H1 (cell line): Measurements from ENCODE around the gene SLC24A3. TPM values are rescaled to one million over a fixed set of nuclear protein-coding genes. Genes with fewer than 3 reads are reported as not detected.

Source experiments
- CHD7 ChIP-seq: fragments of 300-600 bp; sonication (generic); IDR thresholded peaks from 2 replicates; pipeline ENCODE4 v1.7.1; 2012; ENCODE audit warnings: low read length, moderate library complexity, mild to moderate bottlenecking, inconsistent platforms; ENCODE audit not compliant: insufficient replicate concordance
- CTCF ChIP-seq, 3 experiments: IDR thresholded peaks; 1 replicate in 2 of 3; 2 replicates in 1 of 3; pipeline versions ENCODE4 v1.5.1 to v1.6.1; 2011; ENCODE audit warnings: low read length in 3 of 3, mild to moderate bottlenecking in 3 of 3, inconsistent platforms in 2 of 3, low read depth in 1 of 3, moderate library complexity in 1 of 3; ENCODE audit not compliant: insufficient read depth in 1 of 3; ENCODE audit errors: control extremely low read depth in 1 of 3
- SRF ChIP-seq: IDR thresholded peaks from 2 replicates; pipeline ENCODE4 v1.6.1; 2011; ENCODE audit warnings: mild to moderate bottlenecking, low read depth, low read length, moderate library complexity
- polyA plus RNA-seq, 7 experiments: library from polyadenylated mRNA; depleted of rRNA in 3 of 7; stranded (reverse) in 5 of 7; unstranded in 2 of 7; fragments of >200 nt in 5 of 7; fragments of 200-250 nt in 2 of 7; gene quantifications; 1 replicate in 5 of 7; 2 replicates in 1 of 7; 4 replicates in 1 of 7; pipeline versions ENCODE4 v1.2.1 to v1.2.3, GENCODE V29; 2011 to 2013; ENCODE audit warnings: missing spikeins in 2 of 7, mixed read lengths in 2 of 7
- total RNA-seq: library from RNA; stranded (reverse); fragmentation: NEBNext Ultra II Directional; extraction: Animal tissue kit (Norgen Biotek cat#: 25700); gene quantifications from 2 replicates; pipeline ENCODE4 v1.2.1, GENCODE V29; 2021

SLC24A3 gene
- total and polyA plus RNA-seq, 2 of the 8 experiments (the other 6 are each of a cell fraction or from before 2014, with no cell fraction given), result 4.5 to 6.3 TPM

GRCh38 chr20:19557291-19557690, 344.8 kb downstream of the SLC24A3 start (continued):
- TF ChIP-seq CHD7 (no peak), SRF (no peak), CTCF (IDR thresholded peaks at IDR 0.05; ENCODE audit: control extremely low read depth in 1 of 3, insufficient read depth in 1 of 3, low read depth in 1 of 3, low read length in 3 of 3) (no peak)
- TF ChIP-seq, all 59 proteins: peak for 0
